Immature natural killer cell (primary cell): ENCODE measurements around the gene FIG4. TPM values are rescaled to one million over a fixed set of nuclear protein-coding genes. Genes with fewer than 3 reads are reported as not detected.

Source experiments
- DNase-seq, 3 donors: peaks; one replicate each; pipeline ENCODE4 v3.0.0; 2022; ENCODE audit warnings: mixed read lengths in 1 of 3
- H3K27ac Mint-ChIP-seq, 6 donors: one replicate each; pipeline ENCODE4 v1.8.0; 2020; ENCODE audit warnings: mixed read lengths in 6 of 6, mild to moderate bottlenecking in 5 of 6, inconsistent platforms in 4 of 6, moderate library complexity in 3 of 6
- H3K27me3 Mint-ChIP-seq, 3 donors: one replicate each; pipeline ENCODE4 v1.8.0; 2020 to 2021; ENCODE audit warnings: low read depth in 3 of 3, mild to moderate bottlenecking in 3 of 3, mixed read lengths in 3 of 3, moderate library complexity in 3 of 3, inconsistent platforms in 1 of 3
- H3K36me3 Mint-ChIP-seq, 3 donors: one replicate each; pipeline ENCODE4 v1.8.0; 2020; ENCODE audit warnings: mixed read lengths in 3 of 3, inconsistent platforms in 2 of 3, mild to moderate bottlenecking in 2 of 3
- H3K4me1 Mint-ChIP-seq, 2 donors: one replicate each; pipeline ENCODE4 v1.8.0; 2020; ENCODE audit warnings: inconsistent platforms in 2 of 2, mild to moderate bottlenecking in 2 of 2, mixed read lengths in 2 of 2, moderate library complexity in 1 of 2
- H3K4me3 Mint-ChIP-seq, 5 donors: one replicate each; pipeline ENCODE4 v1.8.0; 2020; ENCODE audit warnings: mild to moderate bottlenecking in 5 of 5, mixed read lengths in 5 of 5, inconsistent platforms in 3 of 5, moderate library complexity in 3 of 5
- H3K9me3 Mint-ChIP-seq, 6 donors: one replicate each; pipeline ENCODE4 v1.8.0; 2020; ENCODE audit warnings: mild to moderate bottlenecking in 6 of 6, mixed read lengths in 6 of 6, inconsistent platforms in 4 of 6, moderate library complexity in 3 of 6
- polyA plus RNA-seq, 3 donors: library from polyadenylated mRNA; unstranded; fragments of 300-500 nt; fragmentation: Illumina TruSeq; gene quantifications; one replicate each; pipeline ENCODE4 v1.2.3, GENCODE V29; 2021

Gene FIG4
- polyA plus RNA-seq, 3 donors from 2014 or later: 38.4 to 43.2 (median 39.7) TPM

- Mint-ChIP-seq H3K9me3 (no peaks in the 10 kb centered on the region), H3K4me3 (no peak overlapping the region), H3K27me3 (peaks cover 0 to 2% (median 0%) of the 10 kb centered on the region in 3 donors), H3K36me3 (peaks cover 23 to 38% (median 33%) of the 10 kb centered on the region in 3 donors), H3K27ac (no peak overlapping the region), H3K4me1 (peaks cover 13 to 22% of the 10 kb centered on the region in 2 donors)
- DNase-seq: no peak
Measured at GRCh38 chr6:109772883-109773431, 81.9 kb downstream of the FIG4 start.

- H3K36me3 Mint-ChIP-seq: peaks cover 9 to 43% (median 11%) of the 10 kb centered on the region in 3 donors
- peak overlapping the region in 1 of 6 donors; percentile 23 for H3K27ac Mint-ChIP-seq
- no peaks in the 10 kb centered on the region for H3K4me1 Mint-ChIP-seq
- DNase-seq: no peak
- H3K4me3 Mint-ChIP-seq: no peak overlapping the region
- no peaks in the 10 kb centered on the region for H3K27me3 Mint-ChIP-seq
- no peaks in the 10 kb centered on the region for H3K9me3 Mint-ChIP-seq
Measured at GRCh38 chr6:109781001-109781400, 89.9 kb downstream of the FIG4 start.

GRCh38 chr6:109782491-109782999 is 91.4 kb downstream of the FIG4 start:
- H3K4me1 Mint-ChIP-seq: no peaks in the 10 kb centered on the region
- peaks cover 8 to 51% (median 9%) of the 10 kb centered on the region in 3 donors for H3K36me3 Mint-ChIP-seq

GRCh38 chr6:109783250-109783986 is 92.3 kb downstream of the FIG4 start:
- no peak overlapping the region for H3K4me3 Mint-ChIP-seq
- H3K9me3 Mint-ChIP-seq: no peaks in the 10 kb centered on the region
- H3K4me1 Mint-ChIP-seq: no peaks in the 10 kb centered on the region
- peak in 1 of 3 donors; percentile 21 for DNase-seq
- no peaks in the 10 kb centered on the region for H3K27me3 Mint-ChIP-seq
- H3K36me3 Mint-ChIP-seq: peaks cover 9 to 51% (median 12%) of the 10 kb centered on the region in 3 donors
- no peak overlapping the region for H3K27ac Mint-ChIP-seq

More at GRCh38 chr6:109782491-109782999, 91.4 kb downstream of the FIG4 start:
- Mint-ChIP-seq H3K27me3 (no peaks in the 10 kb centered on the region), H3K27ac (no peak overlapping the region), H3K9me3 (no peaks in the 10 kb centered on the region), H3K4me3 (no peak overlapping the region)
- no peak for DNase-seq

GRCh38 chr6:109787312-109787711 is 96.2 kb downstream of the FIG4 start:
- Mint-ChIP-seq H3K4me1 (no peaks in the 10 kb centered on the region), H3K4me3 (no peak overlapping the region), H3K36me3 (peaks cover 18 to 57% (median 25%) of the 10 kb centered on the region in 3 donors), H3K9me3 (no peaks in the 10 kb centered on the region), H3K27me3 (no peaks in the 10 kb centered on the region), H3K27ac (no peak overlapping the region)
- DNase-seq: no peak

- Mint-ChIP-seq H3K27me3 (no peaks in the 10 kb centered on the region), H3K4me3 (no peak overlapping the region), H3K36me3 (peaks cover 24 to 58% (median 25%) of the 10 kb centered on the region in 3 donors), H3K4me1 (no peaks in the 10 kb centered on the region), H3K27ac (no peak overlapping the region), H3K9me3 (no peaks in the 10 kb centered on the region)
- no peak for DNase-seq
Measured at GRCh38 chr6:109788687-109789086, 97.6 kb downstream of the FIG4 start.

- Mint-ChIP-seq H3K4me1 (no peaks in the 10 kb centered on the region), H3K36me3 (peaks cover 25 to 62% (median 27%) of the 10 kb centered on the region in 3 donors), H3K4me3 (no peak overlapping the region), H3K27me3 (no peaks in the 10 kb centered on the region), H3K9me3 (no peaks in the 10 kb centered on the region), H3K27ac (no peak overlapping the region)
- DNase-seq: no peak
Measured at GRCh38 chr6:109790131-109790530, 99.0 kb downstream of the FIG4 start.

- H3K36me3 Mint-ChIP-seq: peaks cover 27 to 59% (median 32%) of the 10 kb centered on the region in 3 donors
- H3K4me3 Mint-ChIP-seq: no peak overlapping the region
- DNase-seq: no peak
- H3K27ac Mint-ChIP-seq: no peak overlapping the region
- H3K4me1 Mint-ChIP-seq: no peaks in the 10 kb centered on the region
- H3K27me3 Mint-ChIP-seq: no peaks in the 10 kb centered on the region
- H3K9me3 Mint-ChIP-seq: no peaks in the 10 kb centered on the region
Measured at GRCh38 chr6:109791301-109791700, 100.2 kb downstream of the FIG4 start.

GRCh38 chr6:109793021-109793420 is 101.9 kb downstream of the FIG4 start:
- Mint-ChIP-seq H3K4me3 (no peak overlapping the region), H3K9me3 (no peaks in the 10 kb centered on the region), H3K27ac (no peak overlapping the region), H3K36me3 (peaks cover 35 to 57% (median 35%) of the 10 kb centered on the region in 3 donors), H3K27me3 (no peaks in the 10 kb centered on the region), H3K4me1 (no peaks in the 10 kb centered on the region)
- DNase-seq: no peak

GRCh38 chr6:109793792-109794191 is 102.7 kb downstream of the FIG4 start:
- Mint-ChIP-seq H3K4me3 (no peak overlapping the region), H3K27ac (no peak overlapping the region), H3K36me3 (peaks cover 30 to 58% (median 37%) of the 10 kb centered on the region in 3 donors), H3K4me1 (no peaks in the 10 kb centered on the region), H3K9me3 (no peaks in the 10 kb centered on the region), H3K27me3 (no peaks in the 10 kb centered on the region)
- no peak for DNase-seq

GRCh38 chr6:109794201-109794923 is 103.3 kb downstream of the FIG4 start:
- H3K27me3 Mint-ChIP-seq: no peaks in the 10 kb centered on the region
- peaks cover 28 to 56% (median 32%) of the 10 kb centered on the region in 3 donors for H3K36me3 Mint-ChIP-seq
- no peak for DNase-seq
- H3K27ac Mint-ChIP-seq: no peak overlapping the region
- no peak overlapping the region for H3K4me3 Mint-ChIP-seq
- H3K9me3 Mint-ChIP-seq: no peaks in the 10 kb centered on the region
- H3K4me1 Mint-ChIP-seq: no peaks in the 10 kb centered on the region

- peaks cover 23 to 62% (median 28%) of the 10 kb centered on the region in 3 donors for H3K36me3 Mint-ChIP-seq
- H3K4me3 Mint-ChIP-seq: no peak overlapping the region
- H3K27ac Mint-ChIP-seq: peak overlapping the region in 1 of 6 donors; percentile 28
- DNase-seq: no peak
- H3K9me3 Mint-ChIP-seq: no peaks in the 10 kb centered on the region
- H3K27me3 Mint-ChIP-seq: no peaks in the 10 kb centered on the region
- no peaks in the 10 kb centered on the region for H3K4me1 Mint-ChIP-seq
Measured at GRCh38 chr6:109795994-109796555, 105.0 kb downstream of the FIG4 start.

GRCh38 chr6:109799129-109799528 is 108.0 kb downstream of the FIG4 start:
- peaks cover 8 to 60% (median 39%) of the 10 kb centered on the region in 3 donors for H3K36me3 Mint-ChIP-seq
- no peaks in the 10 kb centered on the region for H3K9me3 Mint-ChIP-seq
- H3K4me1 Mint-ChIP-seq: no peaks in the 10 kb centered on the region
- no peak for DNase-seq
- no peak overlapping the region for H3K4me3 Mint-ChIP-seq
- no peak overlapping the region for H3K27ac Mint-ChIP-seq
- H3K27me3 Mint-ChIP-seq: no peaks in the 10 kb centered on the region

- Mint-ChIP-seq H3K27ac (no peak overlapping the region), H3K27me3 (no peaks in the 10 kb centered on the region), H3K4me1 (no peaks in the 10 kb centered on the region), H3K4me3 (no peak overlapping the region), H3K9me3 (no peaks in the 10 kb centered on the region), H3K36me3 (peaks cover 8 to 57% (median 39%) of the 10 kb centered on the region in 3 donors)
- DNase-seq: no peak
Measured at GRCh38 chr6:109799664-109800063, 108.6 kb downstream of the FIG4 start.
